Measurements from ENCODE around the gene PRAMEF7.
"Not testable (repeated sequence)": the region's sequence is repeated elsewhere in the genome, so short reads cannot be mapped to it uniquely, and the experiment has no call there.

The PRAMEF7 gene

DNA sequence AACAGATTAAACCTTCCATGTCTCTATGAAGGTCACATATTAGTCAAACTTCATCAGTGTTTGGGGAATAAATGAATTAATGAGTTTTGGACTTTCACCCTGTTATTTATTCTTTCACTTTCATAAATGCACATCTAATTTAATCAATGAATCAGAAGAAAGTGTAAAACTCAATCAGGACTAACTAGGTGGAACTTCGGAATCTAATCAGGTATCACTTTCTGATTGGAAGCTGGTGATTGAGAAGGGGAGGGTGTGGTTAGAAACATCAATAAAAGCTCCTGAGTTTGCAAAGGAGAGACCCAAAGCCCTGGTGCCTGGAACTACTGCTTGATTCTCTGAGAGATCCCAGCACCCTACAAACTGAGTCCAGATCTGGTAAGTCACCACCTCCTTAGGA is at the start of gene PRAMEF7:
Gene PRAMEF7 (plus strand): TSS at position 301 of the 400 bp plus-strand sequence. CDS start 1,083 bp downstream, outside the sequence.
- not testable (repeated sequence) for DNase-seq

DNA sequence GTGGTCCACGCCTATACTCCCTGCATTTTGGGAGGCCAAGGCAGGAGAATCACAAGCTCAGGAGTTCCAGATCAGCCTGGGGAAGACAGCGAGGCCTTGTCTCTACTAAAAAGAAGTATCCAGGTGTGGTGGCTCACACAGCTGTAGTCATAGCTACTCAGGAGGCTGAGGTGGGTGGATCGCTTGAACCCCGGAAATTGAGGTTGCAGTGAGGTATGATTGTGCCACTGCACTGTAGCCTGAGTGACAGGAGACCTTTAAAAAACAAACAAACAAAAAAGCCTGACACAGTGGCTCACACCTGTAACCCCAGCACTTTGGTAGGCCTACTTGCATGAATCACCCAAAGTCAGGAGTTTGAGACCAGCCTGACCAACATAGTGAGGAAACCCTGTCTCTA is 38.0 kb upstream of the PRAMEF7 start:
- not testable (repeated sequence) for DNase-seq

DNA sequence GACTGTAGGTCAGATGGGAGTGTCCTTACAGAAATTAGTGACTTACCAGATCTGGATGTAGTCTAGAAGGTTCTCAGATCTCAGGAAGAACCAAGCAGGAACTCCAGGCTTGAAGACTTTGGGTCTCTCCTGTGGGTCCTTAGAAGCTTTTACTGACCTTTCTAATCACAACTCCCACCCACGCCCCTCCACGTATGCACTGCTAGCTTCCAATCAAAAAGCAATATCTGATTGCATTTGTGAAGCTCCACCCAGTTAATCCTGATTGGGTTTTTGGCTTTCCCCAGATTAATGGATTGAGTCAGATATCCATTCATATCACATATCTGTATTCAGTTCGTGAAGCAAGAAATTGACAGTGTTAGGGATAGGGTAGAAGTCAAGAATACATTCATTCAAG is 30.3 kb upstream of the PRAMEF7 start, which contains the start of gene PRAMEF4:
Gene PRAMEF4 (minus strand): TSS at position 101 of the 400 bp plus-strand sequence. CDS start 2,807 bp downstream, outside the sequence.
- not testable (repeated sequence) for DNase-seq

DNA sequence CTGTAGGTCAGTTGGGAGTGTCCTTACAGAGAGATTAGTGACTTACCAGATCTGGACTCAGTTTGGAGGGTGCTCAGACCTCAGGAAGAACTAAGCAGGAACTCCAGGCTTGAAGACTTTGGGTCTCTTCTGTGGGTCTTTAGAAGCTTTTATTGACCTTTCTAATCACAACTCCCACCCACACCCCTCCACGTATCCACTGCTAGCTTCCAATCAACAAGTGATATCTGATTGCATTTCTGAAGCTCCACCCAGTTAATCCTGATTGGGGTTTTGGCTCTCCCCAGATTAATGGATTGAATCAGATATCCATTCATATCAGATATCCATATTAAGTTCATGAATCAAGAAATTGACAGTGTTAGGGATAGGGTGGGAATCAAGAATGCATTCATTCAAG is 18.2 kb upstream of the PRAMEF7 start, which contains the start of gene PRAMEF10:
Gene PRAMEF10 (minus strand): TSS at position 101 of the 400 bp plus-strand sequence. CDS start 2,423 bp downstream, outside the sequence.
- DNase-seq: not testable (repeated sequence)

DNA sequence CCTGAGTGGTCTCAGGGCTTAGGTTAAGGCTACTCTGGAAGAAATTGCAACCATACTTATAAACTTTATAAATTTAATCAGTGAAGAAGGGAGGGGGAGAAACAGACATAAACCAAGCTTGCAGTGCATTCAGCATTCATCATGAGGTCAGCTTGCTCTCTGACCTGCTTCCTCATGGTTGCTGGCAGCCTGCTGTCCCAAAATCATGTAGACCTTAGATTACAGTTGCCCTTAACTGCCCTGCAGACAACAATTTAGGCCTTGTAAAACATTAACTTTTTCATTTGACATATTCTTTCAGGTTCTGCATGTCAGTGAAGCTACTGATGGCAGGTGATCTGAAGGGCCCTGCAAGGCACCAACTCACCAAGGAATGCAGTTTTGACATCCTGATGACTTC is 17.2 kb upstream of the PRAMEF7 start:
- not testable (repeated sequence) for DNase-seq

DNA sequence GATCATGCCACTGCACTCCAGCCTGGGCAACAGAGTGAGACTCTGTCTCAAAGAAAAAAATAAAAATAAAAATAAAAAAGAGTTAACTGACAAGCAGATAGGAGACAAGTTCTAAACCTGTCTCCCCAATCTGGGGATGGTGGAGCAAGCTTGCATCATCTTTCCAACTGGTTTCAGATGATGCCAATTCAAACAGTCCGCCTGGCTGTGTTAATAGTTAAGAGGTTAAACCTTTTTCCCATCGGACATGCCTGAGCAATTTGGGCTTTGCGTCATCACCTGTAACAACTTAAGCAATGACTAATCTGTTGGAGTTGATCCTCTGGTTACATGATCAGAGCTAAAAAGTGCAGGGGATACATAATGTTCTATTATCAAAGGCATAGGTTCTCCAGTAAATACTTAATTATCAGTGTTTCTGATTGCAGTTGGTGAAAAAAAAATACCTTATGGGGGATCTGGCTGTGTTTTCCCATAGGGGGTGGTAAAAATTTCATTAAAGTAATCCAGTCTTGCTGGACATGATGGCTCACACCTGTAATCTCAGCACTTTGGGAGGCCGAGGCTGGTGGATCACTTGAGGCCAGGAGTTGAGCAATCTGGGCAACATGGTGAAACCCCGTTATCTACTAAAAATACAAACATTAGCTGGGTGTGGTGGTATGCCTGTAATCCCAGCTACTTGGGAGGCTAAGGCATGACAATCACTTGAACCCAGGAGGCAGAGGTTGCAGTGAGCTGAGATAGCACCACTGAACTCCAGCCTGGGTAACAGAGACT is 12.4 kb upstream of the PRAMEF7 start:
- not testable (repeated sequence) for DNase-seq

DNA sequence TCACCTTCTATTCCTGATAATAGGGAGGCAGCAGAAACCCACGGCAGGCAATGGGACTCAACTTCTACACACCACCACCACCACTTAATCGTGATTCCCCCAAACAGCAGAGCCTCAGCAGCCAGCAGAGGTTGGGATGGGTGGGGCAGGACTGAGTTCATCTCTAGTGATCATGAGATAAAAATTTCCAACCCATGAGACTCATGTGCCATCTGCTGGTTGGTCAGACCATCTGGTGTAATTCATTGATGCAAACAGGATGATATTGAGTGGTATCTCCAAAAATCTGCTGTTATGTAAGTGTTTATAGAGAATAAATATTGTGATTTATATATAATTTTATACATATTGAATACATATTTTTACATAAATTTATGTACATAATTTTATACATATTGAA is 5.3 kb downstream of the PRAMEF7 start:
- DNase-seq: not testable (repeated sequence)

DNA sequence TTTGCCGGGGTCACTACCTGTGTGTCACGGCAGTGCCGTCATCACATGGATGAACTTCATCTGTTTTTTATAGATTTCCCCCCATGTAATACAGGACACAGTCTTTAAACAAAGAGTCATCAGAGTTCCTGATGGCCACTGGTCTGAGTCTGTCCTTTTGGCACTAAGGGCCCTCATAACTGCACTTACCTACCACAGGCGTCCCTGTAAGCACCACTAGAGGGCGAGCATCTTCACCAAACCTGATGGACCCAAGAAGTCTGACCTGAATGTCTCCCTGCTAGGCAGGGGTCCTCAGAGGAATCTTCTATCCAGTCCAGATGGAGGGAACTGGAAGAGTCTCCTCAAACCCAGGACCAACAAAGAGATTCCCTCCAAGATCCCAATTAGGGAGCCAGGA is 8.0 kb downstream of the PRAMEF7 start:
- DNase-seq: not testable (repeated sequence)

DNA sequence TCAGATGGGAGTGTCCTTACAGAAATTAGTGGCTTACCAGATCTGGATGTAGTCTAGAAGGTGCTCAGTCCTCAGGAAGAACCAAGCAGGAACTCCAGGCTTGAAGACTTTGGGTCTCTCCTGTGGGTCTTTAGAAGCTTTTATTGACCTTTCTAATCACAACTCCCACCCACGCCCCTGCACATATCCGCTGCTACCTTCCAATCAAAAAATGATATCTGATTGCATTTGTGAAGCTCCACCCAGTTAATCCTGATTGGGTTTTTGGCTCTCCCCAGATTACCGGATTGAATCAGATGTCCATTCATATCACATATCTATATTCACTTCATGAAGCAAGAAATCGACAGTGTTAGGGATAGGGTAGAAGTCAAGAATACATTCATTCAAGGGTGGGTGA is 31.1 kb downstream of the PRAMEF7 start, which contains the start of gene PRAMEF6:
Gene PRAMEF6 (minus strand): TSS at position 101 of the 400 bp plus-strand sequence. CDS start 5,062 bp downstream, outside the sequence.
- DNase-seq: not testable (repeated sequence)
